ENCODE data around the gene PPP1R3G.

Gene PPP1R3G

DNA sequence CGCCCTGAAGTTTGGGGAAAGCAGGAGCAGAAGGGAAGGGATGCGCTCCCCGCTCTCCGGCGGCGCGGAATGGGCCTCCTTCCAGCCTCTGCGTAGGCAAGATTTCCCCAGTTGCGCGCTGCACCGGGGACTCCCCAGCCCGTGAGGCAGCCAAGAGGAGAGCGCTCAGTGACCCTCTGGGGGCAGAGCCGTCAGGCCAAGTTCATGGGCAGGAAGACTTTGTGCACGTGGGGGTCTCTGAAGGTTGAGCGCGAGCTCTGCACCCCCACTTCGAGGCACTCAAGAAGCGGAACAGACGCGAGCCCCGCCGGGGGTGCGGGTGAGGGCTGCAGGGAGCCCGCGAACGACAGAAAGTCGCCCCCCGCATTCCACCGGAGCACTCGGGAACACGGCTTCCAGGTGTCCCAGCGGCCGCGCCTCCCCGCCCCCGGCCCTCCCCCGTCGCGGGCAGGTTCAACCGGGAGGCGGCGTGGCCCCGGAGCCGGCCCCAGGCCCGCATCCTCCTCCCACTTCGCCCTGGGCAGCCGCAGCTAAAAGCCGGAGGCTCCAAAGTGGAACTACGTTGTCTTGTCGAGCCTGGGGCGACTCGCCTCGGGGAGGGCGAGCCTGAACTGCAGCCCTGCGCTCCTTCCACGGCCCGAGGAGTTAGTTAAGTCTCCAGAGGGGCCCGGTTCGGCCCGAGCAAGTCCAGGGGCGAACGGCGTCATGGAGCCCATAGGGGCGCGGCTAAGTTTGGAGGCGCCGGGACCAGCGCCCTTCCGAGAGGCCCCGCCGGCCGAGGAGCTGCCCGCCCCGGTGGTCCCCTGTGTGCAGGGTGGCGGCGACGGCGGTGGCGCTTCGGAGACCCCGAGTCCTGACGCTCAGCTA lies at the start of gene PPP1R3G:
PPP1R3G (plus strand) TSS at position 561 of the 867 bp plus-strand sequence; CDS start at position 706, 145 bp downstream.
- no peak within 1 kb of the TSS for H3K27ac ChIP-seq
- TF ChIP-seq, protein P1, sequence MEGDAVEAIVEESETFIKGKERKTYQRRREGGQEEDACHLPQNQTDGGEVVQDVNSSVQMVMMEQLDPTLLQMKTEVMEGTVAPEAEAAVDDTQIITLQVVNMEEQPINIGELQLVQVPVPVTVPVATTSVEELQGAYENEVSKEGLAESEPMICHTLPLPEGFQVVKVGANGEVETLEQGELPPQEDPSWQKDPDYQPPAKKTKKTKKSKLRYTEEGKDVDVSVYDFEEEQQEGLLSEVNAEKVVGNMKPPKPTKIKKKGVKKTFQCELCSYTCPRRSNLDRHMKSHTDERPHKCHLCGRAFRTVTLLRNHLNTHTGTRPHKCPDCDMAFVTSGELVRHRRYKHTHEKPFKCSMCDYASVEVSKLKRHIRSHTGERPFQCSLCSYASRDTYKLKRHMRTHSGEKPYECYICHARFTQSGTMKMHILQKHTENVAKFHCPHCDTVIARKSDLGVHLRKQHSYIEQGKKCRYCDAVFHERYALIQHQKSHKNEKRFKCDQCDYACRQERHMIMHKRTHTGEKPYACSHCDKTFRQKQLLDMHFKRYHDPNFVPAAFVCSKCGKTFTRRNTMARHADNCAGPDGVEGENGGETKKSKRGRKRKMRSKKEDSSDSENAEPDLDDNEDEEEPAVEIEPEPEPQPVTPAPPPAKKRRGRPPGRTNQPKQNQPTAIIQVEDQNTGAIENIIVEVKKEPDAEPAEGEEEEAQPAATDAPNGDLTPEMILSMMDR (conservative IDR thresholded peaks at IDR 0.05) = no peak
- no peak for TF ChIP-seq ZFX (IDR thresholded peaks at IDR 0.05)

DNA sequence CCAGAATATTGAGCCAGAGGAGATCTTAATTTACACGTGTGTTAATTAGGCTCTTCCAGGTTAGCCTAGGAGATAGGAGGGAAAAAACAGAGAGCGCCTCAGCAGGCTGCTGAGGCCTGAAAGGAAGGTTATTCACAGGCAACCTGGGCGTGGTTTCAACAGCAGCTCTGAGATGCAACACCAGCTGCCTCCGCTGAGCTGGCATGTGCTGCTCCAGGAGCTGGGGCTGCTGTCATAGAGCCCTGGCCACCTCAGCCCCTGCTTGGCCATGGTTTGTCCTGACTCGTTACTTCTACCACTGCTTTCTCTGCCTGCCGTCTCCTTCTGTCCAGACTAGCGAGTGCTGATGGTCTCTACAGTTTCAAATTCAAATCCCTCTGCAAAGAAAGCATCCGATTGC lies 48.9 kb upstream of the PPP1R3G start:
- H3K27ac ChIP-seq = no peak overlapping the region
- TF ChIP-seq ZFX (IDR thresholded peaks at IDR 0.05) = no peak
- TF ChIP-seq, protein P1 (conservative IDR thresholded peaks at IDR 0.05) = no peak

DNA sequence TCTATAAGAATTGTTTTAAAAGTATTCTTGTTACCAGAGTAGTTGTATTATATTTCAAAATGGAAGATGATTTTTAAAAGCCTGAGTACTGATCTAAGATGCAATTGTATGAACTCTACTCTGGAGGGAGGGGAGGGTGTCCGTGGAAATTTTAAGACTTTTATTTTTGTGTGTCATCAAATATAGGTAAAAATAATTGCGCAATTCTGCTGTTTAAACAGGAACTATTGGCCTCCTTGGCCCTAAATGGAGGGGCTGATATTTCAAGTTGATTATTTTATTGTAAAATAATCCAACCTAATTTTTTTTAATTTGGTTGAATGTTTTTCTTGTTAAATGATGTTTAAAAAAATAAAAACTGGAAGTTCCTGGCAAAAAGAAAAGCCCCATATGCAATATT lies 43.2 kb upstream of the PPP1R3G start:
- H3K27ac ChIP-seq = no peak overlapping the region
- TF ChIP-seq ZFX (IDR thresholded peaks at IDR 0.05) = no peak
- TF ChIP-seq, protein P1 (conservative IDR thresholded peaks at IDR 0.05) = no peak

DNA sequence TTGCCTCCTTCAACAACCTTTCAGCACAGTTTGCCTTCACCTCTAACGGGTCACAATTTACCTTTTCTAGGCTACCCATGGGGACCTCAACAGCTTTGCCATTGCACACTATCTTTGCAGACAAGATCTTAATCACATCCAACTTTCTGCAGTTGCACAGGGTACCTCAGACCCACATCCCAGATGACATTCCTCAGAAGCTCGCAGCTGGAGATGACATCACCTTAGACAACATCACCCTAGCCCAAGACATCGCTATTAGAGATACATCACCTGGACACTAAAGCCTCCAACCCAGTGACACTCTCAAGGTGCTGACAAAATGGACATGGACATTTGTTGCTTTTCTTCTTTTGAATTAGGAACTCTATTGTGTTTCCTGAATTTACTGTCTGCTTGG lies 42.7 kb upstream of the PPP1R3G start:
- TF ChIP-seq ZFX (IDR thresholded peaks at IDR 0.05) = no peak
- TF ChIP-seq, protein P1 (conservative IDR thresholded peaks at IDR 0.05) = no peak
- no peak overlapping the region for H3K27ac ChIP-seq

DNA sequence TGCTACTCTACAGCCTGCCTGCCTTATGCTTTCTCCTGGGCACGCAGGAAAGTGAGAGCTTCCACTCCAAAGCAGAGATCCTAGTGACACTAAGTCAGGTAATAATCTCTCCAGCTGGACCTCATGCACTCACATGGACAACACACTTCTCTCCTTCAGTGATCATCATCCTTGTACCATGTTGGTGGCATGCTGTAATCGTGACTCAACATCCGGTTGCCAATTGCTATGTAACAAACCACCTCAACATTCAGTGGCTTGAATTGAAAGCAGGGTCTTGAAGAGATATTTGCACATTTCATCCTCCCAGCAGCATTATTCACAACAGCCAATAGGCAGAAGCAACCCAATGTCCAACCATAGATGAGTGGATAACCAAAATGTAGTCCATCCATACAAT lies 40.3 kb upstream of the PPP1R3G start:
- no peak overlapping the region for H3K27ac ChIP-seq
- TF ChIP-seq ZFX (IDR thresholded peaks at IDR 0.05) = no peak
- TF ChIP-seq, protein P1 (conservative IDR thresholded peaks at IDR 0.05) = no peak

DNA sequence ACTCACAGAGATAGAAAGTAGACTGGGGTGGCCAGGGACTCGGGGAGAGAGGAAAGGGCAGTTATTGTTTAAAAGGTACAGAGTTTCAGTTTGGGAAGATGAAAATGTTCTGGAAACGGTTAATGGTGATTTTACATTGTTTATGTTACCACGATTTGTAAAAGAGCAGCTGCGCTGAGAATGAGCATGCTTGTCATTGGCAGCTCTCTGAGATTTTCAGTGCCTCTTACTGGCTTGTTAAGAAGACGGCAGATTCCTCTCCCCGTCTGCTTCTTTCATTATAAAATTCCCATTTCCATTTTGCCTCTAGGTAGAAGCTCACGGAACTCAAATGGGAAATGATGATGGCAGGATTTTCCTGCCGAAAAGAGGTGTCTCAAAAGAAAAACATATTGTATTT lies 39.7 kb upstream of the PPP1R3G start:
- TF ChIP-seq, protein P1 (conservative IDR thresholded peaks at IDR 0.05) = no peak
- TF ChIP-seq ZFX (IDR thresholded peaks at IDR 0.05) = no peak
- no peak overlapping the region for H3K27ac ChIP-seq

DNA sequence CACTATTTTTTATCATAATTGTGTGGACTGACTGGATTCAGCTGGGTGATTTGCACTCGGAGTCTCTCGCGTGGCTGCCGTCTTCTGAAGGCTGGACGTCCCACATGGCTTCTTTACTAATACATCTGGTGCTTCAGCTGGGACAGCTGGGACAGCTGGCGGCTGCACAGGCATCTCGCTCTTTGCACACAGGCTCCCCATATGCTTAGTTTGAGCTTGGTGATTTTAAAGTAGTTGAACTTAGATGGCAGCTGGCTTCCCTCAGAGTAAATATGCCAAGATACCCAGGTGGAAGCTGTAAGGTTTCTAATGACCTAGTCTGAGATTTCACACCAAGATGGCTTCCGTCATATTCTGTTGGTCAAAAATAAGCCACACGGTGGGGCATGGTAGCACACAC lies 38.7 kb upstream of the PPP1R3G start:
- H3K27ac ChIP-seq = no peak overlapping the region
- TF ChIP-seq, protein P1 (conservative IDR thresholded peaks at IDR 0.05) = no peak
- no peak for TF ChIP-seq ZFX (IDR thresholded peaks at IDR 0.05)

Measured in C4-2B (cell line).